Gastroesophageal sphincter (tissue), 3 donors: ENCODE results near the gene IL36B.

ENCODE experiments used
- CTCF ChIP-seq, 4 experiments: fragments of 200-600 bp in 2 of 4; fragments of 450-650 bp in 2 of 4; sonication (generic) in 1 of 4; IDR thresholded peaks; one replicate each; pipeline ENCODE4 v1.5.1; 2017 to 2019; ENCODE audit warnings: antibody characterized with exemption in 4 of 4, mild to moderate bottlenecking in 2 of 4, moderate library complexity in 2 of 4
- EP300 ChIP-seq: sonication (generic); formaldehyde crosslinking; IDR thresholded peaks from one replicate; pipeline ENCODE4 v1.6.1; 2017; ENCODE audit warnings: antibody characterized with exemption, mild to moderate bottlenecking

GRCh38 chr2:113079131-113079530 lies 26.5 kb upstream of the IL36B start:
- no peak for TF ChIP-seq CTCF (IDR thresholded peaks at IDR 0.05)
- no peak for TF ChIP-seq EP300
